ENCODE data around the gene MAG. TPM values are rescaled to one million over a fixed set of nuclear protein-coding genes. Genes with fewer than 3 reads are reported as not detected.
A peak's percentile ranks its signal among the peaks of the same experiment; 100 is the strongest.

MAG gene
- total RNA-seq, 2 experiments from 2014 or later, result not detected

DNA sequence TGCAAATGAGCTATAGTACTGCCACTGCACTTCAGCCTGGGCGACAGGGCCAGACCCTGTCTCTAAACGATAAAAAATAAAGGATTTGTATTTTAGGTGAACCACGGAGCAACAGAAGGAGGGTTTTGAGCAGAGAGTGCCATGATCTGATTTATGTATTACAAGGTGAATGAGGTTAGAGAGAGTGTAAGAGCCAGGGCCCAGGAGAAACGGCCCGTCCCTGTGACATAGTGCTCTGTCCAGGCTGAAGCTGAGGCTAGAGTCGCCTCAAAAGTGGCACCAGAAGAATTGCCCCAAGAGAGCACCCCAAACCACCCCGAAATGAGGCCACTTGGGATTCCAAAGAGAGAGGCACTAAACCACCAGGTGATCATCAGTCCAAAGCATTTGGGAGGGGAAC, 16.9 kb downstream of the MAG start:
- H3K4me3 Mint-ChIP-seq, result no peak overlapping the region
- ChIA-PET POLR2A (no interaction called here), CTCF (no interaction called here)
- Histone ChIP-seq H3K36me3 (ENCODE audit: insufficient read depth, low read length) (no peaks in the 10 kb centered on the region), H3K9me3 (ENCODE audit: control insufficient read depth in 1 of 2, insufficient read depth in 1 of 2, low read length in 2 of 2) (no peaks in the 10 kb centered on the region), H3K4me1 (ENCODE audit: insufficient read depth, low read length) (no peaks in the 10 kb centered on the region), H3K4me3 (ENCODE audit: low read length) (no peak overlapping the region), H3K27me3 (ENCODE audit: control insufficient read depth in 1 of 2, insufficient read depth in 2 of 2, low read length in 2 of 2) (no peaks in the 10 kb centered on the region), H3K27ac (ENCODE audit: low read depth in 1 of 2, low read length in 2 of 2) (no peak overlapping the region)
- H3K27ac Mint-ChIP-seq, result no peak overlapping the region
- TF ChIP-seq, protein P1, sequence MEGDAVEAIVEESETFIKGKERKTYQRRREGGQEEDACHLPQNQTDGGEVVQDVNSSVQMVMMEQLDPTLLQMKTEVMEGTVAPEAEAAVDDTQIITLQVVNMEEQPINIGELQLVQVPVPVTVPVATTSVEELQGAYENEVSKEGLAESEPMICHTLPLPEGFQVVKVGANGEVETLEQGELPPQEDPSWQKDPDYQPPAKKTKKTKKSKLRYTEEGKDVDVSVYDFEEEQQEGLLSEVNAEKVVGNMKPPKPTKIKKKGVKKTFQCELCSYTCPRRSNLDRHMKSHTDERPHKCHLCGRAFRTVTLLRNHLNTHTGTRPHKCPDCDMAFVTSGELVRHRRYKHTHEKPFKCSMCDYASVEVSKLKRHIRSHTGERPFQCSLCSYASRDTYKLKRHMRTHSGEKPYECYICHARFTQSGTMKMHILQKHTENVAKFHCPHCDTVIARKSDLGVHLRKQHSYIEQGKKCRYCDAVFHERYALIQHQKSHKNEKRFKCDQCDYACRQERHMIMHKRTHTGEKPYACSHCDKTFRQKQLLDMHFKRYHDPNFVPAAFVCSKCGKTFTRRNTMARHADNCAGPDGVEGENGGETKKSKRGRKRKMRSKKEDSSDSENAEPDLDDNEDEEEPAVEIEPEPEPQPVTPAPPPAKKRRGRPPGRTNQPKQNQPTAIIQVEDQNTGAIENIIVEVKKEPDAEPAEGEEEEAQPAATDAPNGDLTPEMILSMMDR (IDR thresholded peaks at IDR 0.05), result no peak
- no peaks in the 10 kb centered on the region for H3K27me3 Mint-ChIP-seq
- no peak for DNase-seq
- H3K9me3 Mint-ChIP-seq, result no peaks in the 10 kb centered on the region
- intact Hi-C loops (cut with DNase I, micrococcal nuclease), result no loop called here
- ATAC-seq (ENCODE audit: poor library complexity), result no peak
- H3K4me1 Mint-ChIP-seq (ENCODE audit: low read depth), result no peaks in the 10 kb centered on the region
- no peaks in the 10 kb centered on the region for H3K36me3 Mint-ChIP-seq (ENCODE audit: low read depth)

DNA sequence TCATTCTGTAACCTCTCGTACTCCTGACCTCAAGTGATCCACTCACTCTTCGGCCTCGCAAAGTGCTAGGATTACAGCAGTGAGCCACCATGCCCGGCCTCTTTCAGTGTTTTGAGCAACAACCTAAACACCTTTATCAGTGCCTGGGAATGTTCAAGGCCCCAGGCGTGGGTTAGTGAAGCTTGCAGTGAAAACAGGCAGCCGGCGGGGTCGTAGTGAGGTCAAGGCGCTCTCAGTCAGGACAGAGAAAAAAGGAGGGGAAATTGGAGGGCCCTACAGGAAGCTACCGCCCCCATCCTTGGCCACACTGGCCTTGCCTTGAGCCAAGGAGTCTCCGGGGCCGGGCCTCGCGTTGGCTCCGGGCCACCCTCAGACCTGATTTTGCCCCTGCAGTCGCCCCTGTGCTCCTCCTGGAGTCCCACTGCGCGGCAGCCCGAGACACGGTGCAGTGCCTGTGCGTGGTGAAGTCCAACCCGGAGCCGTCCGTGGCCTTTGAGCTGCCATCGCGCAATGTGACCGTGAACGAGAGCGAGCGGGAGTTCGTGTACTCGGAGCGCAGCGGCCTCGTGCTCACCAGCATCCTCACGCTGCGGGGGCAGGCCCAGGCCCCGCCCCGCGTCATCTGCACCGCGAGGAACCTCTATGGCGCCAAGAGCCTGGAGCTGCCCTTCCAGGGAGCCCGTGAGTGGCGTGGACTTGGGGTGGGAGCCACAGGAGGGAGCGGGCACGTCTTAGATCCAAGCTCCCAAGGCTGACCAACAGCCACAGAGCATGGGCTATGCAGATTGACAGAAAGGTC, 17.7 kb downstream of the MAG start:
- Mint-ChIP-seq H3K36me3 (ENCODE audit: low read depth) (no peaks in the 10 kb centered on the region), H3K27me3 (no peaks in the 10 kb centered on the region), H3K9me3 (no peaks in the 10 kb centered on the region), H3K27ac (no peak overlapping the region), H3K4me1 (ENCODE audit: low read depth) (no peaks in the 10 kb centered on the region), H3K4me3 (no peak overlapping the region)
- TF ChIP-seq, protein P1 (IDR thresholded peaks at IDR 0.05), result no peak
- Histone ChIP-seq H3K27ac (ENCODE audit: low read depth in 1 of 2, low read length in 2 of 2) (no peak overlapping the region), H3K9me3 (ENCODE audit: control insufficient read depth in 1 of 2, insufficient read depth in 1 of 2, low read length in 2 of 2) (no peaks in the 10 kb centered on the region), H3K4me3 (ENCODE audit: low read length) (no peak overlapping the region), H3K36me3 (ENCODE audit: insufficient read depth, low read length) (no peaks in the 10 kb centered on the region), H3K4me1 (ENCODE audit: insufficient read depth, low read length) (no peaks in the 10 kb centered on the region), H3K27me3 (ENCODE audit: control insufficient read depth in 1 of 2, insufficient read depth in 2 of 2, low read length in 2 of 2) (no peaks in the 10 kb centered on the region)
- POLR2A ChIA-PET, result no interaction called here
- intact Hi-C loops (cut with DNase I, micrococcal nuclease), result no loop called here
- ATAC-seq (ENCODE audit: poor library complexity) (no peak), DNase-seq (no peak)
- CTCF ChIA-PET, result no interaction called here

DNA sequence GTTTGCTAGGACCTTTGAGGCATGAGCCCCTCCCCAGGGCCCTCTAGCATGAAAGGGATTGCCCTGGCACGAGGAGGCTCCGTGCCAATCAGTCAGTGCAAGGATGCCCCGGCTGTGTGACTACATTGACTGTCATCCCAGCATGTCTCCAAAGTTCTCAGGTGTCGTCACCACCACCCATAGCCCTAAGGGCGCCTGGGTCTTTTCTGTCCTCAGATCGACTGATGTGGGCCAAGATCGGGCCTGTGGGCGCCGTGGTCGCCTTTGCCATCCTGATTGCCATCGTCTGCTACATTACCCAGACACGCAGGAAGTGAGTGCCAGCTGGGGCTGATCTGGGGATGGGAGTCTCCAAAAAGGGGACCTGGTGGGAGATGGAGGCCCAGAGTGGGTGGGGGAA, 18.4 kb downstream of the MAG start:
- Histone ChIP-seq H3K4me3 (ENCODE audit: low read length) (no peak overlapping the region), H3K36me3 (ENCODE audit: insufficient read depth, low read length) (no peaks in the 10 kb centered on the region), H3K9me3 (ENCODE audit: control insufficient read depth in 1 of 2, insufficient read depth in 1 of 2, low read length in 2 of 2) (no peaks in the 10 kb centered on the region), H3K27me3 (ENCODE audit: control insufficient read depth in 1 of 2, insufficient read depth in 2 of 2, low read length in 2 of 2) (no peaks in the 10 kb centered on the region), H3K4me1 (ENCODE audit: insufficient read depth, low read length) (no peaks in the 10 kb centered on the region), H3K27ac (ENCODE audit: low read depth in 1 of 2, low read length in 2 of 2) (no peak overlapping the region)
- intact Hi-C loops (cut with DNase I, micrococcal nuclease), result no loop called here
- H3K27me3 Mint-ChIP-seq, result no peaks in the 10 kb centered on the region
- POLR2A ChIA-PET, result no interaction called here
- DNase-seq, result no peak
- peak; percentile 41 for ATAC-seq (ENCODE audit: poor library complexity)
- no peak overlapping the region for H3K4me3 Mint-ChIP-seq
- CTCF ChIA-PET, result no interaction called here
- TF ChIP-seq, protein P1 (IDR thresholded peaks at IDR 0.05), result no peak
- no peaks in the 10 kb centered on the region for H3K36me3 Mint-ChIP-seq (ENCODE audit: low read depth)
- no peak overlapping the region for H3K27ac Mint-ChIP-seq
- no peaks in the 10 kb centered on the region for H3K4me1 Mint-ChIP-seq (ENCODE audit: low read depth)
- H3K9me3 Mint-ChIP-seq, result no peaks in the 10 kb centered on the region

Measured in CD4-positive, alpha-beta T cell (primary cell).